DMS79 (cell line): Measurements from ENCODE around the gene LGALS4.
"Not testable (repeated sequence)": the region's sequence is repeated elsewhere in the genome, so short reads cannot be mapped to it uniquely, and the experiment has no call there.

Experiments
- DNase-seq: peaks from one replicate; lab custom pipeline; 2025; lab: John Stamatoyannopoulos, UW

The LGALS4 gene

GRCh38 chr19:38795549-38795948 is 17.2 kb downstream of the LGALS4 start:
- DNase-seq = no peak

- no peak for DNase-seq
Measured at GRCh38 chr19:38793671-38794070, 19.1 kb downstream of the LGALS4 start.

GRCh38 chr19:38793177-38793576 is 19.6 kb downstream of the LGALS4 start:
- peak; percentile 53 for DNase-seq

GRCh38 chr19:38792250-38793111 is 20.3 kb downstream of the LGALS4 start:
- DNase-seq = no peak

- not testable (repeated sequence) for DNase-seq
Measured at GRCh38 chr19:38791451-38792064, 21.2 kb downstream of the LGALS4 start.

GRCh38 chr19:38790507-38791403 is 22.0 kb downstream of the LGALS4 start:
- not testable (repeated sequence) for DNase-seq

GRCh38 chr19:38788478-38789243 is 24.1 kb downstream of the LGALS4 start, which contains the start of gene LGALS7B:
TSS of gene LGALS7B (plus strand) at chr19:38789200. CDS start at chr19:38789227, 27 bp downstream.
- DNase-seq = no peak

- DNase-seq = no peak
Measured at GRCh38 chr19:38786572-38787265, 26.0 kb downstream of the LGALS4 start.

- DNase-seq = not testable (repeated sequence)
Measured at GRCh38 chr19:38786061-38786460, 26.7 kb downstream of the LGALS4 start.

GRCh38 chr19:38785187-38785699 is 27.5 kb downstream of the LGALS4 start:
- DNase-seq = no peak

- DNase-seq = no peak
Measured at GRCh38 chr19:38784224-38784623, 28.5 kb downstream of the LGALS4 start.

- not testable (repeated sequence) for DNase-seq
Measured at GRCh38 chr19:38782212-38782611, 30.5 kb downstream of the LGALS4 start.

- no peak for DNase-seq
Measured at GRCh38 chr19:38781058-38781457, 31.7 kb downstream of the LGALS4 start.

- no peak for DNase-seq
Measured at GRCh38 chr19:38780443-38780842, 32.3 kb downstream of the LGALS4 start.

- DNase-seq = no peak
Measured at GRCh38 chr19:38778733-38779132, 34.0 kb downstream of the LGALS4 start.

- no peak for DNase-seq
Measured at GRCh38 chr19:38774181-38774950, 38.4 kb downstream of the LGALS4 start.

- no peak for DNase-seq
Measured at GRCh38 chr19:38773469-38774177, 39.1 kb downstream of the LGALS4 start, which contains the start of gene LGALS7. TSS of gene LGALS7 (minus strand) at chr19:38773517. CDS start at chr19:38773492, 25 bp downstream.

- DNase-seq = not testable (repeated sequence)
Measured at GRCh38 chr19:38771569-38771968, 41.2 kb downstream of the LGALS4 start.

GRCh38 chr19:38770949-38771275 is 41.8 kb downstream of the LGALS4 start:
- DNase-seq = not testable (repeated sequence)
